Stimulated activated CD4-positive, alpha-beta T cell treated with anti-CD3 and anti-CD28 coated beads, Interleukin-1b, Interleukin-23, amount 100 ng/mL, for 48 hours (primary cell): ENCODE measurements around the gene PPIF.

Experiments
- DNase-seq: peaks from one replicate; pipeline ENCODE4 v3.0.0-alpha.2; 2020

The PPIF gene

DNA sequence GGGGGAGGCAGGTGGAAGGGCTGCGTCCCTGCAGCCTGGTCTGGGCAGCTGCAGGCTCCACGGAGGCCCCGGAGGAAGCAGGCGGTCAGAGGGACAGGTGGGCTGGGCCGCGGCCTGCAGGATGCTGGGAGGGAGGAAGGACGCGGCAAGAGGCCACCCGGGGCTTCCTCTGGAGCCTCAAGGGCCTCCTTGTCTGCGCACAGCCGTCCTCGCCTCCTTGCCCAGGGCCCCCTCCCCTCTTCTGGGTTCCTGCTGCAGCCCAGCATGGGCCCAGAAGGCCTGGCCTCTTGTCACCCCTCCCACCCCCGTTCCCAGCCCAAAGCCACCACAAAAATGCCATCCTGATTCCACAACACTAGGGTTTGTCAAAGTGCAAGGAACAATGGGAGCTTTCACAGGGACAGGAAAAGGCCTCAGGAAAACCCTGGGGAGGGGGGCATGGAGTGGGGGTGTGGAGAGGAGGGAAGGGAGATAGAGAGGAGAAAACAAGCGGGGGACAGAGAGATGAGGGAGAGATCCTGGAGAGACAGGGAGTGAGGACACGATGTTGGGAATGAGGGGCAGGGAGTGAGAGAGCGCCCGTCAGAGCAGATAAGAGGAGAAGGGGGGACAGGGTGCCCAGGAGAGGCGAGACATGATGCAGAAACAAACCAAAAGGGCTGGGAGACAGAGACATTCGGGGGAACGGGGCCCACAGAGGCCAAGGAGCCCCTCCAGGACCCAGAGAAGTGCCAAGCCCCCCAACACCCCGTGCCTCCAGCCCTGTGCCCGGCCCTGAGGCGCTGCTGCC lies 56.4 kb downstream of the PPIF start:
- DNase-seq: no peak

DNA sequence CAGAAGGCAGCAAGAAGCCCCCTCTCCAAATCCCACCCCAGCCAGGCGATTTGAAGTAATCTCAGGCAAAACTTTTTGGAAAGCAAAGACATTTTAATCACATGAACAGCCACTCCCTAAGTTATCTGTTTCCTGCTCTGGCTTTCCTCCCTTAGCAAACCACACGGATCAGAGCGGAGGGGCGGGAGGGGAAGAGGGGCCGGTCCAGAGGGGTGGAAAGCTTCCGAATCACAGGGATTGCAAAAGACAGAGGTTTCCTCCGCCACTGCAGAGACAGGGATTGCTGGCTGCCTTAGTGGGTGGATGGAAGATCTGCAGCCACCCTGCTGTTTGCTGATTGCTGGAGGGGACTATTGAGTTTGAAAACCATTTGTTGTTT lies 57.0 kb downstream of the PPIF start:
- no peak for DNase-seq

DNA sequence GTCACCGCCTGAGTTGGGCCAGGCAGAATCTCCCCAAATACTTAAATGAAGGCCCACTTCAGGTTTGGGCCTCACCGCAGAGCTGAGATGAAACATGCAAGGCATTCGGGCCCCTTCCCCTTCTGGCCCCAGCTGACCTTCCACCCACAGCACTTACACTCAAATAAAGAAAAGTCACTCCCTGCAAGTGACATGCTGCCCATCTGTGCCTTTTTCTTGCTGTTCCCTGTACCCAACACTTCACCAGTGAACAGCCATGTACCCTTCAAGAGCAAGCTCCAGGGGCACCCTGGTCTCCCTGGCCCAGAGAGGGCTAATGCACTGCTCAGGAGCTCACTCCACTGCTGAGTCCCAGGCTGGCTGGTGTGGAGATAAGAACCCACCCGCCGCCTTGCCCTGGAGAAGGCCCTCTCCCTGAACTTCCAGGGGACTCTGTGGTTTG lies 57.4 kb downstream of the PPIF start:
- no peak for DNase-seq
